ENCODE results near the gene ADGRG3.
A peak's percentile ranks its signal among the peaks of the same experiment; 100 is the strongest.

The ADGRG3 gene

DNA sequence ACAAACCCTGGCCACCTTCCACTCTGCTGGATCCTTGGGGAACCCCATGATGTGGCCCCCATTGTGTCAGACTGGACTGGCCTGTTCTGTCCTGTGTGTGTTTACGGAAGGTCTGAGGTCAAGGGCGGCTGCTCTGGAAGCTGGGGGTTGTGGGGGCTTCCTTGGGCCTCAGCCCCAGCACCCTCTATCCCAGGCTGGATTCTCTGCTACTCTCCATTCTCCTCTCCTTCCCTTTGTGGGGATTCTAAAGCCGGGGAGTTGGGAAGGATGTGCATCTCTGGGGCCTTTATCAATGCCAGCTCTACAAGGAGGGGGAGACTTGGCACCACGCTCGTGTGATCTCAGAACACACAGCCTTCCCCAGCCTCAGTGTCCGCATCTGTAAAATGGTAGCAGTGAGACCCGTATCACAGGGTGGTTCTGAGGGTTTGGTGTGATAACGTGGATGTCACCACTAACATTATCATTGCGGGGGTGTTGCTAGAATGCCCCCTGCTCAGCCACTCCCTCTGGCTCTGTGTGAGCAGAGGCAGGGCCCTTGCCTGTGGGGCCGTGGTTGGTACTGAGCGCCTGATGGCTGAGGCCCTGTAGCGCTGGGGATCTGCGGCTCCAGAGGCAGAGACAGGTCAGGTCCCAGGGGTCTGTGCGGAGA, 21.6 kb upstream of the ADGRG3 start:
- DNase-seq: no peak

GRCh38 chr16:57647136-57647875, 20.8 kb upstream of the ADGRG3 start:
- DNase-seq: no peak

GRCh38 chr16:57648125-57648524, 20.0 kb upstream of the ADGRG3 start:
- no peak for DNase-seq

DNA sequence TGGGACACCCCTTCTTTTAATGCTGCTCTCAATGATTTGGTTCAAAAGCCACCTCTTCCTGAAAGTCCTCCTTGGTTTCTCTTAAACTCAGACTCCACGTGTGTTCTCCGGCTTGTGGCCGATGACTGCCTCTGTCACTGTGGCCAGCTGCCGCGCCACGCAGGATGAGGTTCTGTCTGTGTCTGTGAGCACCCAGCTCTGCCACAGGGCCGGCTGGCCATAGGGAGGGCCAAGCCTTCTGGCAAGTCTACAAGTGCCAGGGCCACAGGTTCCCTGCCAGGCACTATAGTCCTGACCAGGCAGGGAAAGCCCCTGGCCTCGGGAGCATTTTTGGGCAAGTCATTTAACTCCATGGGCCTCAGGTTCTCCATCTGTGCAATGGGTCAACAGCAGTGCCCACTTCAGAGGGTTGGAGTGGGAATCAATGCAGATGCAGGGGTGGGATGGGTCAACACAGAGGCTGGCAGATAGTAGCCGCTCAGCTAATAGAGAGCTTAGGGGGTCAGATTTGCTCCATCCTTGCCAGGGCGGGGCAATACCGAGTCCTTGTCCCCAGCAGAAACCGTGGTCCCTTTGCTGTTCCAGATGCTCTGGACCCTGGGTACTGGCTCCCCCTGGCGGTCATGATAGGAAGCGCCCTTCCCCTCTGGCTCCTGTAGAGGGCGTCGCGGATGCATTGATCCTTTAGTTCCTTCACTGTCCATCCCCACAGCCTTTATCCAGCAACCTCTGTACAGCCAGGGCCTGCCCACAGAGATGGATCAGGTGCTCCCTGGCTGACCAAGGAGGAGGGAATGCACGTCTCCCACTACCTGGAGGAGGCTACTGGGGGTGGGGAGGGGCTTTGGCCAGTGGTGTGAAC, 19.3 kb upstream of the ADGRG3 start:
- peak; percentile 66 for DNase-seq

- no peak for DNase-seq
Observed at GRCh38 chr16:57649443-57649751, 18.7 kb upstream of the ADGRG3 start.

- no peak for DNase-seq
Observed at GRCh38 chr16:57649846-57650245, 18.3 kb upstream of the ADGRG3 start.

DNA sequence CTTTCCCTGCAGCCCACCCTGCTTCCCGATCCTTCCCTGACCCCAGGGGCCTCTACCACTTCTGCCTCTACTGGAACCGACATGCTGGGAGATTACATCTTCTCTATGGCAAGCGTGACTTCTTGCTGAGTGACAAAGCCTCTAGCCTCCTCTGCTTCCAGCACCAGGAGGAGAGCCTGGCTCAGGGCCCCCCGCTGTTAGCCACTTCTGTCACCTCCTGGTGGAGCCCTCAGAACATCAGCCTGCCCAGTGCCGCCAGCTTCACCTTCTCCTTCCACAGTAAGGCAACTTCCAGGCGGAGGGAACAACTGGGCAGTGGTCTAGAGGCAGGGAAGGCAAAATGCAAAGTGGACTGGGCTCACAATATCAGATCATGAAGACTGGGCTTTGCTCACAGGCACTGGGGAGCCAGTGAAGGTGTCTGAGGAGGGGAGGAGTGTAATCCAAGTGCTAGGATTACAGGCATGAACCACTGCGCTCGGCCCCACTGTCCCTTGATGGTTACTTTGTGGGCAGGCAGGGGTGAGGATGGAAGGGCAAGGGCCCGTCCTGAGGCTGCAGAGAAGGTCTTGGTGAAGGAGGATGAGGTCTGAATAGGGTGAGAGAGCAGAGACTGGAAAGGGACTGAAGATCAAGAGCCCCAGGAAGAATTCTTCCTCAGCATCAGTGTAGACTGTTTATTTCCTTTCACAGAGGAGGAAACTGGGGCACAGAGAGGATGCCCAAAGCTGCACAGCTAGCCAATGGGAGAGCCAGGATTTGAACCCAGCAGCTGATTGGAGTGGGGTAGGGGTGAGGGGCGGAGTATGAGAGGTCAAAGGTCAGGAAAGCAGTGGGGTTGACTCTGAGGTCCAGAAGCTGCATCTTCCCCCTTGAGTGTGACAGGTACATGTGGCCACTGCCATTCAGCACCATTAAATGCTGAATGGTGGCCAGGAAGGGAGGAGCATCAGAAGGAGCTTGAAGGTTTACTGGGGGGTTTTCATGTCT, 16.5 kb upstream of the ADGRG3 start:
- DNase-seq: no peak

DNA sequence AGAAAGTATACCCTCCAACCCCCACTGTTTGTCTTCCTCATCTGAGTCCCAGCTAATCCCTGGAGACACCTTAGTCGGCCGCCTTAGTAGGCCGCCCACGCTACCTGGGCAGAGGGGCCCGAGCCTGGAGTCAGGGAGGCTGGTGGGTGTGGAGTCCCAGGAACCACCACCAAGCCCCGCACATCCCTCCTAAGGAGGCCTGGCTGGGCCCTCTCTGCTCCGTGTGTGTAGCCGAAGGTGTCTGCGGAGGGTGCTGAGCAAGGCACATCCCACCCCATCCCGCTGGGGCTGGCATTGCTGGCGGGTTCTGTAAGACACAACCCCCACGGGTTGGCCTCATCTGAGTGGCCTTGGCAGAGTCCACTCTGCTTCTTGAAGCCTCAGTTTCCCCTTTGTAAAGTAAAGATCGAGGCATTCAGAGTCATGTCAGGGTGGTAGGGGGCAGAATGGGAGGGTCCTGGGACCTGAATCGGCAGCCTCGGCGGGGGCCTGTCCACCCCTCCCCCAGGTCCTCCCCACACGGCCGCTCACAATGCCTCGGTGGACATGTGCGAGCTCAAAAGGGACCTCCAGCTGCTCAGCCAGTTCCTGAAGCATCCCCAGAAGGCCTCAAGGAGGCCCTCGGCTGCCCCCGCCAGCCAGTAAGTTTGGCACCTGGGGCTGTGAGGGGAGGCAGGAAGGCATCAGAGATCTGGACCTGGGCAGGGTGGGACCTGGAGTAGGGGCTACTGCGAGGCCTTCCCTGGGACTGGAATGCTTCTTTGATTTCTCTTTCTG, 15.2 kb upstream of the ADGRG3 start:
- no peak for DNase-seq

GRCh38 chr16:57653936-57654335, 14.2 kb upstream of the ADGRG3 start:
- peak; percentile 25 for DNase-seq

- DNase-seq: no peak
Observed at GRCh38 chr16:57656342-57656955, 11.7 kb upstream of the ADGRG3 start.

- DNase-seq: no peak
Observed at GRCh38 chr16:57657228-57657627, 10.9 kb upstream of the ADGRG3 start.

GRCh38 chr16:57658130-57658877, 9.8 kb upstream of the ADGRG3 start:
- no peak for DNase-seq

DNA sequence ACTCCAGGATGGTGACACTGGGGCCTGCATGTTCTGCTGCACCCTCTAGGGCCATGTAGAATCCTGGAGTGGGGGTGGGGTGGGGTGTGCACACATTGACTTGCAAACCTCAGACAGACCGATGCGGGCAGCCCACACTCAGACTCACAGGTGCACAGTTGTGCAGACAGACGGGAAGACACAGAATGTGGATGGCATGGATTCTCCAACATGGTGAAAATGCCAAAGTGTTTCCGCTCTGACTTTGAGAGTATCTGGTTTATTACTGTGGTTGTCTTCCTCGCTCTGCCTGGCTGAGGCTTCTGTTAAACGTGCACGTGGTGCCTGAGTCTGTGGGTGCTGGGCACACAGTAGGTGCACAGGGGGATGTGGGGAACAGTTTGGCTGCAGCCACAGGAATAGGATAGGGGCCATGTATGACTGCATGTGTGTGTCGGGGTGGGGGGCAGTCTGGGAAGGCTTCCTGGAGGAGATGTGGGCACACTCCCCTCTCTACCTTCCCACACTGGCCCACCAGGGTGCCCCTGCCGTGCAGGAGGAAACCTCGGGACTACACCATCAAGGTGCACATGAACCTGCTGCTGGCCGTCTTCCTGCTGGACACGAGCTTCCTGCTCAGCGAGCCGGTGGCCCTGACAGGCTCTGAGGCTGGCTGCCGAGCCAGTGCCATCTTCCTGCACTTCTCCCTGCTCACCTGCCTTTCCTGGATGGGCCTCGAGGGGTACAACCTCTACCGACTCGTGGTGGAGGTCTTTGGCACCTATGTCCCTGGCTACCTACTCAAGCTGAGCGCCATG, 9.0 kb upstream of the ADGRG3 start:
- DNase-seq: no peak

- DNase-seq: no peak
Observed at GRCh38 chr16:57660715-57661463, 7.2 kb upstream of the ADGRG3 start.

- DNase-seq: no peak
Observed at GRCh38 chr16:57661510-57661909, 6.6 kb upstream of the ADGRG3 start.

DNA sequence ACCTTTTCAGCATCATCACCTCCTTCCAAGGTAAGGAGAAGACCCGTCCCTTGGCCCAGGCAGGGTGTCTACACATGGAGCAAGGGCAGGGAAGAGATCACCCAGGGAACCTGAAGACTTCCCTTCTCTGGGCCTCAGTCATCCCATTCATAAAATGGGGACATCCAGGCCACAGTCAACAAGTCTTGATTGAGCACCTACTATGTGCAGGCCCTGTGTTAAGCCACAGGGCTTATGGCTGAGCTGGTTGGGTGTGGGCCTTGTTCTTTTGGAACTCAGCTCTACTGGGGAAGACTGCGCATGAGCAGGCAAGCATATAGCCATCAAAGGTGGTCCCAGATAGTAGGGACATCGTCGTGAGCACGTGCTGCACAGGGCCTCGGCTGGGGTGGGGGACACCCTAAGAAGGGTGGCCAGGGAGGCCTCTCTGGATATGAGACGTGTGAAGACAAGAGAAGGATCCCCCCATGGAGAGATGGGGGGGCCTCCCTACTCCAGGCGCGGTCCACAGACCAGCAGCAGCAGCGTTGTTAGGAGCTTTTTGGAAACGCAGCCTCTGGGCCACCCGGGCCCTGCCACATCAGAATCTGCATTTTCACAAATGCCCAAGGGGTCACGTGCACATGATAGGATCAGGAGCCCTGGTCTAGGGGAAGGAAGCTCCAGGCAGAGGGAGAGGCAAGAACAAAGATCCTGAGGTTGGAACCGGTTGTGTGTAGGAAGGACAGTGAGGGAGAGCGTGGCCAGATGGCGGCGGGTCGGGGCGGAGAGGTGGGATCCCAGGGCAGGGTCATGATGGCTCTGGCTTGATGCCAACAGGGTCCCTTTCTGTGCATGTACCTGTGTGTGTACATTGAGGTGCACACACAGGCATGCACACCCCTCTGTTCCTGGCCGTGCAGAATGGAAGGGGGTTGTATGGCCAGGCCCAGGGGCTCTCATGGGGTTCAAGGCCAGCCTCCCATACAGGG, 5.9 kb upstream of the ADGRG3 start:
- DNase-seq: no peak

DNA sequence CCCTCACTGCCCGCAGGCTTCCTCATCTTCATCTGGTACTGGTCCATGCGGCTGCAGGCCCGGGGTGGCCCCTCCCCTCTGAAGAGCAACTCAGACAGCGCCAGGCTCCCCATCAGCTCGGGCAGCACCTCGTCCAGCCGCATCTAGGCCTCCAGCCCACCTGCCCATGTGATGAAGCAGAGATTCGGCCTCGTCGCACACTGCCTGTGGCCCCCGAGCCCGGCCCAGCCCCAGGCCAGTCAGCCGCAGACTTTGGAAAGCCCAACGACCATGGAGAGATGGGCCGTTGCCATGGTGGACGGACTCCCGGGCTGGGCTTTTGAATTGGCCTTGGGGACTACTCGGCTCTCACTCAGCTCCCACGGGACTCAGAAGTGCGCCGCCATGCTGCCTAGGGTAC, 4.7 kb upstream of the ADGRG3 start:
- no peak for DNase-seq
